Activated CD8-positive, alpha-beta memory T cell treated with anti-CD3 and anti-CD28 coated beads, Interleukin-2, amount 10 ng/mL, durations not matched to agents 7 days and 5 days (primary cell): Measurements from ENCODE around the gene CENPA. TPM values are rescaled to one million over a fixed set of nuclear protein-coding genes. Genes with fewer than 3 reads are reported as not detected.
"Not testable (repeated sequence)": the region's sequence is repeated elsewhere in the genome, so short reads cannot be mapped to it uniquely, and the experiment has no call there.

Source experiments
- ATAC-seq: fragments of 150-1000 bp; cut with Tn5 transposase; one replicate; pipeline ENCODE4 v1.10.0; 2021; ENCODE audit warnings: moderate library complexity
- CTCF ChIA-PET: fragments of 350-600 bp; sonication (Branson Sonifier 250); formaldehyde crosslinking; loops from one replicate; lab custom pipeline; 2021; ENCODE audit warnings: antibody characterized with exemption; lab: Charles Lee
- DNase-seq: peaks from one replicate; pipeline ENCODE4 v3.0.0-alpha.2; 2020
- H3K27ac Mint-ChIP-seq: one replicate; pipeline ENCODE4 v1.8.0; 2021; ENCODE audit warnings: mild to moderate bottlenecking, mixed read lengths
- H3K27me3 Mint-ChIP-seq: one replicate; pipeline ENCODE4 v1.8.0; 2021; ENCODE audit warnings: mixed read lengths
- H3K36me3 Mint-ChIP-seq: one replicate; pipeline ENCODE4 v1.8.0; 2021; ENCODE audit warnings: mild to moderate bottlenecking, mixed read lengths
- H3K4me1 Mint-ChIP-seq: one replicate; pipeline ENCODE4 v1.8.0; 2021; ENCODE audit warnings: mixed read lengths
- H3K4me3 Mint-ChIP-seq: one replicate; pipeline ENCODE4 v1.8.0; 2021; ENCODE audit warnings: mild to moderate bottlenecking, moderate library complexity, mixed read lengths
- H3K9me3 Mint-ChIP-seq: one replicate; pipeline ENCODE4 v1.8.0; 2022; ENCODE audit warnings: low read depth, mixed read lengths
- total RNA-seq, 2 experiments: library from RNA; stranded (reverse); gene quantifications; one replicate each; pipeline ENCODE4 v1.2.3, GENCODE V29; 2021

CENPA gene
- total RNA-seq, 2 experiments from 2014 or later = 51.6 to 58.7 TPM

DNA sequence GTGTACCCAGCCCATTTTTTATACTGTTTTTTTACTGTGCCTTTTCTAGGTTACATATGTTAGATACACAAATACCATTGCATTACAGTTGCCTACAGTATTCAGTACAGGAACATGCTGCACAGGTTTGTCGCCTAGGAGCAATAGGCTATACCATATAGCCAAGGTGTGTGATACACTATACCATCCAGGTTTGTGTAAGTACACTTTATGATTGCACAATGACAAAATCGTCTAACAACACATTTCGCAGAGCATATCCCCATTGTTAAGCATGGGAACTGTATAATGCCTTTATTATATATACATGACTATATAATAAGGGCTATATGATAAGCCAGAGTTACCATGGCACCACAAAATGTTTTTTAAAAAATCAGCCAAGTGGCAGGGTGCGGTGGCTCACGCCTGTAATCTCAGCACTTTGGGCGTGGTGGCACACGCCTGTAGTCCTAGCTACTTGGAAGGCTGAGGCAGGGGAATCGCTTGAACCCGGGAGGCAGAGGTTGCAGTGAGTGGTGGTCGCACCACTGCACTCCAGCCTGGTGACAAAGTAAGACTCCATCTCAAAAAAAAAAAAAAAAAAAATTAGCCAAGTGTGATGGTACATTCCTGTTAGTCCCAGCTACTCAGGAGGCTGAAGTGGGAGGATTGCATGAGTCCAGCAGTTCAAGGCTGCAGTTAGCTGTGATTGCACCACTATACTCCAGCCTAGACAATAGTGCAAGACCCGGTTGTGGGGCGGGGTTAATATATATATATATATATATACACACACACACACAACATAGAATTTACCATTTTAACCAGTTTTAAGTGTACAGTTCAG is 2.8 kb upstream of the CENPA start:
- CTCF ChIA-PET = interaction anchor here (0.9 to 1.1 kb wide), 2 partner anchors 11 to 27 kb away, joined by 3 to 4 read pairs; no protein-coding TSS in a partner anchor
- Mint-ChIP-seq H3K27ac (no peak overlapping the region), H3K27me3 (no peaks in the 10 kb centered on the region), H3K4me3 (no peak overlapping the region), H3K4me1 (peaks cover 19% of the 10 kb centered on the region), H3K36me3 (peaks cover 34% of the 10 kb centered on the region), H3K9me3 (no peaks in the 10 kb centered on the region)
- ATAC-seq (no peak), DNase-seq (no peak)

DNA sequence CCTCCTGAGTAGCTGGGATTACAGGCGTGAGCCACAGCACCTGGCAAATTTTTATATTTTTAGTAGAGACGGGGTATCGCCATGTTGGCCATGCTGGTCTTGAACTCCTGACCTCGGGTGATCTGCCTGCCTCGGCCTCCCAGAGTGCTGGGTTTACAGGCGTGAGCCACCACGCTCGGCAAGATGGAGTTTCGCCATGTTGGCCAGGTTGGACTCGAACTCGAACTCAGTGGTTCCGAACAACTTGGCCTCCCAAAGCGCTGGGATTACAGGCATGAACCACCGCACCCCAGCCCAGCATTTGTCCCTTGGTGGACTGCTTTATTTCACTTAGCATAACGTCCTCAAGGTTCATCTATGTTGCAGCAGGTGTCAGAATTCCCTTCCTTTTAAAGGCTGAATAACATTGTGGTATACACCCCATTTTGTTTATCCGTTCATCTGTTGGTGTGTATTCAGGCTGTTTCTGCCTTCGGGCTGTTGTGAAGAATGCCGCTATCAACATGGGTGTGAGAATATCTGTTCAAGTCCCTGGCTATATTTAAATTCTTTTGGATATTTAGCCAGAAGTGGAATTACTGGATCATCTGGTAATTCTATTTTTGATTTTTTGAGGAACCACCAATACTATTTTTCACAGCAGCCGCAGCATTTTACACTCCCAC is 1.2 kb upstream of the CENPA start:
- DNase-seq (no peak), ATAC-seq (no peak)
- Mint-ChIP-seq H3K9me3 (peaks cover under 1% of the 10 kb centered on the region), H3K27me3 (no peaks in the 10 kb centered on the region), H3K27ac (no peak overlapping the region), H3K36me3 (peaks cover 43% of the 10 kb centered on the region), H3K4me1 (peaks cover 34% of the 10 kb centered on the region), H3K4me3 (peak overlapping the region; percentile 89)
- CTCF ChIA-PET = no interaction called here

DNA sequence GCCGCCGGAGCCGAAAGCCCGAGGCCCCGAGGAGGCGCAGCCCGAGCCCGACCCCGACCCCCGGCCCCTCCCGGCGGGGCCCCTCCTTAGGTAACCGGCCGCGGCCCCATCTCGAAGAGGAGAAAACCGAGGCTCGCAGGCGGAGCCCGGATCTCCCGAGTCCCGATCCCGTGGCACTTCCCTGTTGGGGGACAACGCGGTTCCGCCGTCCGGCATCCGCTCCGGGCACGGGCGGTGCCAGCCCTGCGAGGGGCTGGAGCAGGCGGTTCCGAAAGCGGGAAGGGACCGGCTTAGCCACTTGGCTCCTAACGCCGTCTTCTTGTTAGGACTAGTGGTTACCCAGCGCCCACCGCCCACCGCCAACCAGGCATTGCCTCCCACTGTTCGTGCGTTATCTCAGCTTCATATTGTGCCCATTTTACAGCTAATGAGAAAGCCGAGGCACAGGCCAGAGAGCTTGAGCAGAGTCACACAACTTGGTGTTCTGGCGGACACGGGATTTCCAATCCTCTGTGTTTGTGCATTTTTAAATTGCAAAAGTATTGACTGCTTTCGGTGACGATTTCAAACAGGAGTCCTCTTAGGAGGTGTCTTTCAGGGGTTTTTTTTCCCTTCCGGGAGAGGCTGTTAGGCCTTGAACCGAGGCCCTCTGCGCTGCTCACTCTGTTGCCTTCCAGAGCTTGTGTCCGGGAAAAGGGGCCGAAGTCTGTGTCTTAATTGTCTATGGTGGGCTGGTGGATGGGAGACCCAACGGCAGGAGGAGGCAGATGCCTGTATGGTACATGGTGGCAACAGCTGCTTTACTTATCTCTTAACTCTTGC is 562 bp downstream of the CENPA start:
- Mint-ChIP-seq H3K27me3 (no peaks in the 10 kb centered on the region), H3K36me3 (peaks cover 46% of the 10 kb centered on the region), H3K9me3 (peaks cover 6% of the 10 kb centered on the region), H3K27ac (peak overlapping the region; percentile 86), H3K4me3 (peak overlapping the region; percentile 89), H3K4me1 (peaks cover 39% of the 10 kb centered on the region)
- DNase-seq = peak; percentile 65
- CTCF ChIA-PET = interaction anchor here (1.3 kb wide), 1 partner anchor 60 kb away, joined by 7 read pairs; no protein-coding TSS in a partner anchor
- peak; percentile 27 for ATAC-seq

DNA sequence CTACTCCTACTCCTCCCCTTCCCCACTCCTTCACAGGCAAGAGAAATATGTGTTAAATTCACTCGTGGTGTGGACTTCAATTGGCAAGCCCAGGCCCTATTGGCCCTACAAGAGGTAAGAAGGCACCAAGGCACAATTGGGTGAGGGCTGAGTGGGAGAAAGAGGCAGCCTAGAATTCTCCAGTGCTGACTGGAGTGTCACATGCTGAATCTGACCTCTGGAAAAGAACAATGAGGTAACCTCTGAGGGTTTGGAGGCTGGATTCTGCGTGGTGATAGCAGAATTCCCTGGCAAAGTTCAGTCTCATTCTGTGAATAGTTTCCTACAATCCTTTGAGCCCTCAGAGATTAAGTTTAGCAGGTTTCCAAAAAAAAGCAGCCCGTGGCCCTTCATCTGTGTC is 6.9 kb downstream of the CENPA start:
- Mint-ChIP-seq H3K27me3 (no peaks in the 10 kb centered on the region), H3K4me3 (no peak overlapping the region), H3K36me3 (peaks cover 77% of the 10 kb centered on the region), H3K4me1 (peaks cover 24% of the 10 kb centered on the region), H3K27ac (no peak overlapping the region), H3K9me3 (peaks cover 6% of the 10 kb centered on the region)
- CTCF ChIA-PET = no interaction called here
- no peak for DNase-seq
- no peak for ATAC-seq

DNA sequence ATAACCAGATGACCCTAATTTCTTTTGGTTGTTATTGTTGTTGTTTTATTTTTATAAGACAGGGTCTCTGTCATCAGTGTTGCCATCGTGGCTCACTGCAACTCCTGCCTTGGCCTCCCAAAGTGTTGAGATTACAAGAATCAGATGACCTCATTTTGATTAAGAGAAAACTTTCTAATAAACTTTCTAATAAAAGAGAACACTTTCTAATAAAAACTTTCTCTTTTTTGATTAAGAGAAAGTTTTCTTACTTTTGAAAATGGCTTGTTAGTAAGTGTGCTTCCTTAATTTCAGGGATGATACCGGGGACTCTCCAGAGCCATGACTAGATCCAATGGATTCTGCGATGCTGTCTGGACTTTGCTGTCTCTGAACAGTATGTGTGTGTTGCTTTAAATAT is 7.7 kb downstream of the CENPA start:
- peaks cover 72% of the 10 kb centered on the region for H3K36me3 Mint-ChIP-seq
- CTCF ChIA-PET = no interaction called here

DNA sequence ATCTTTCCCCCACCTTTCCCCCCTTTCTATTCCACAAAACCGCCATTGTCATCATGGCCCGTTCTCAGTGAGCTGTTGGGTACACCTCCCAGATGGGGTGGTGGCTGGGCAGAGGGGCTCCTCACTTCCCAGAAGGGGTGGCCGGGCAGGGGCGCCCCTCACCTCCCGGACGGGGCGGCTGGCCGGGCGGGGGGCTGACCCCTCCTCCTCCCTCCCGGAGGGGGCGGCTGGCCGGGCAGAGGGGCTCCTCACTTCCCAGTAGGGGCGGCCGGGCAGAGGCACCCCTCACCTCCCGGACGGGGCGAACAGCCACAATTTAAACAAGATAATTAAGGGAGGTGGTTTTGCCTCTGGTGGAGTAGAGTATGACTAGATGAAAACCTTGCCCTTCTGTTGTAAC is 9.3 kb downstream of the CENPA start:
- H3K4me3 Mint-ChIP-seq, H3K27me3 Mint-ChIP-seq, H3K9me3 Mint-ChIP-seq, H3K27ac Mint-ChIP-seq, ATAC-seq, DNase-seq, H3K4me1 Mint-ChIP-seq, CTCF ChIA-PET: not testable (repeated sequence)
- H3K36me3 Mint-ChIP-seq = peaks cover 58% of the 10 kb centered on the region

More for the DNA sequence above, 7.7 kb downstream of the CENPA start:
- H3K4me1 Mint-ChIP-seq = peaks cover 16% of the 10 kb centered on the region
- ATAC-seq = no peak
- H3K27me3 Mint-ChIP-seq = no peaks in the 10 kb centered on the region
- H3K9me3 Mint-ChIP-seq = peaks cover 6% of the 10 kb centered on the region
- DNase-seq = no peak
- H3K27ac Mint-ChIP-seq = no peak overlapping the region
- H3K4me3 Mint-ChIP-seq = no peak overlapping the region

DNA sequence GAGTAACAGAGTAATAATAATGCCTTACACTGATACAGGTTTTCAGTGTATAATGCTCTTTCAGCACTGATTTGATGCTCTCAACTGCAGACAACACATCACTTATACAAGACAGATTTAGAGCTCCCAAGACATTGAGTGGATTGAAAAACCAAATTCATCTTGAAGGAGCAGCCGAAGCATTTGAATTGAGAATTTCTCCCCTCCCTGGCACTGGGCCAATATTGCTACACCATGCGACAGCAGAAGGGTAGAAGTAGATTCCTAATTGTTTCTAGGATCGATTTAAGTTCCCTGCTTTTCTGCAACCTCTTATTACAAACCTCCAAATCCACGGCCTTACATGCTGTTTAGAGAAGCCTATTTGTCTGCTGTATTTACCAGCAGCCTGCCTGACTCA is 15.5 kb downstream of the CENPA start:
- H3K36me3 Mint-ChIP-seq = peaks cover 25% of the 10 kb centered on the region
- H3K27ac Mint-ChIP-seq = no peak overlapping the region
- no peaks in the 10 kb centered on the region for H3K4me1 Mint-ChIP-seq
- DNase-seq (no peak), ATAC-seq (no peak)
- no peaks in the 10 kb centered on the region for H3K9me3 Mint-ChIP-seq
- H3K27me3 Mint-ChIP-seq = no peaks in the 10 kb centered on the region
- no peak overlapping the region for H3K4me3 Mint-ChIP-seq
- CTCF ChIA-PET = no interaction called here

DNA sequence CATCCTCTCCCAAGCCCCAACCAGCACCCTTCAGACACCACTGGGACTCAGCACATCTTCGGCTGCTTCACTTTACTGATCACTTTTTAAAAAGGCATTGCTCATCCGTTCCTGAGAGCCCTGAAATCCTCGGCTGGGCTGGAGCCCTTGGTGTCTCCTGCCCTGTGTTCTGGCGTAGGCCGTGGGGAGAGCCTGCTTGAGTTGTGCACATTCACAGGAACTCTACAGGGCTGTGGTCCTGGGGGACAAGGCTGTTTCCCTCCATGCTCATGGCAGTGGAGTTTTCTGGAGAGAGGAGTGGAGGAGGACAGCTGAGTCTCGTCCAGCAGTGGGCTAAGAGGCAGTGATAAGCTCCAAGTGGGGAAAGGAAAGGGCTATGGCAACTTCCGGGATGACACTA is 15.9 kb downstream of the CENPA start:
- no peak for ATAC-seq
- Mint-ChIP-seq H3K27ac (no peak overlapping the region), H3K36me3 (peaks cover 21% of the 10 kb centered on the region), H3K4me3 (no peak overlapping the region), H3K27me3 (no peaks in the 10 kb centered on the region), H3K4me1 (no peaks in the 10 kb centered on the region), H3K9me3 (no peaks in the 10 kb centered on the region)
- CTCF ChIA-PET = no interaction called here
- no peak for DNase-seq

DNA sequence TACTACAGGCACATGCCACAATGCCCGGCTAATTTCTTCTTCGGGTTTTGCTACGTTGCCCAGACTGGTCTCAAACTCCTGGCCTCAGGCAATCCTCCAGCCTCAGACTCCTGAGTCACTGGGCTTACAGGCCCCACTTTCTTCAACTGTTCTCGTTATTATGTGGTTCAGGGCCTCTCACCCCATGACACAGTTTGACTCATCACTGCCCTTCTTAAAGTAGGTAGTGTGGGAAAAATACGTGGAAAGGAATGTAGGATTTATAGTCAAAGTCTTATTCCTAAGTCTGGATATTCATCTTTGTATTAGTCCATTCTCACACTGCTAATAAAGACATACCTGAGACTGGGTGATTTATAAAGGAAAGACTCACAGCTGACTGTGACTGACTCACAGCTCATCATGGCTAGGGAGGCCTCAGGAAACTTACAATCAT is 19.4 kb downstream of the CENPA start:
- H3K9me3 Mint-ChIP-seq = no peaks in the 10 kb centered on the region
- no peak overlapping the region for H3K4me3 Mint-ChIP-seq
- H3K36me3 Mint-ChIP-seq = peaks cover 7% of the 10 kb centered on the region
- ATAC-seq (no peak), DNase-seq (no peak)
- H3K27ac Mint-ChIP-seq = no peak overlapping the region
- peaks cover 5% of the 10 kb centered on the region for H3K4me1 Mint-ChIP-seq
- CTCF ChIA-PET = no interaction called here
- H3K27me3 Mint-ChIP-seq = peaks cover 7% of the 10 kb centered on the region

DNA sequence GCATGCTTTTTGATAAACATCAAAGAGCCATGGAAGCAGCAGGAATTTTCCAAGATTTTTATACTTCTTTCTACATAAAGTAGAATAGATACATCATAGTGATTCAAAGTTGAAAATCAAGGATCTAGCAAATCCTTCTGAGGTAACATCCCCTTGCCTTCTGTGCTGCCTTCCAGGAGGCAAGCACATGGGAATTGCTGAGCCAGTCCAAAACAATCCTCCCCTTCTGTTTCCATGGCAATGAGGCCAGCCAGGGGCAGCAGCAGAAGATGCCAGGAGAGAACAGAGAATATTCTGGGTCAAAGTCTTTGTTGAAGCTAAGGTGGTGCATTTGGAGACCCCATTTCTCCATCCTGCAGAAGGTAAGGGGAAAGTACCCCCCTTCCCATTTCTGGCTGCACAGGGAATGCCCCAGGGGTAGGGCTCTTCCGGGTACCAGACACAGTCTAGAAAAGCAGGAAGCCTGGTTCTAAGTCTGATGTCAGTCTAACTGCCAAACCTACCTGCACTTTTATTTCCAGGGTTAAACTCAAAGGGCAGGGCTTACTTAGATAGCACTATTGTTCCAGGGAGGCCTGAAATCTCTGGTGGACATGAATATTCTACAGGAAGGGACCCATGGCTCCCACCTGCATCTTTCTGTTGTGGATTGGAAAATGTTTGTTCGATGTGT is 22.1 kb downstream of the CENPA start:
- CTCF ChIA-PET = no interaction called here
- Mint-ChIP-seq H3K36me3 (no peaks in the 10 kb centered on the region), H3K4me1 (peaks cover 8% of the 10 kb centered on the region), H3K27me3 (peaks cover 17% of the 10 kb centered on the region), H3K9me3 (no peaks in the 10 kb centered on the region), H3K4me3 (no peak overlapping the region), H3K27ac (no peak overlapping the region)
- DNase-seq (no peak), ATAC-seq (no peak)

DNA sequence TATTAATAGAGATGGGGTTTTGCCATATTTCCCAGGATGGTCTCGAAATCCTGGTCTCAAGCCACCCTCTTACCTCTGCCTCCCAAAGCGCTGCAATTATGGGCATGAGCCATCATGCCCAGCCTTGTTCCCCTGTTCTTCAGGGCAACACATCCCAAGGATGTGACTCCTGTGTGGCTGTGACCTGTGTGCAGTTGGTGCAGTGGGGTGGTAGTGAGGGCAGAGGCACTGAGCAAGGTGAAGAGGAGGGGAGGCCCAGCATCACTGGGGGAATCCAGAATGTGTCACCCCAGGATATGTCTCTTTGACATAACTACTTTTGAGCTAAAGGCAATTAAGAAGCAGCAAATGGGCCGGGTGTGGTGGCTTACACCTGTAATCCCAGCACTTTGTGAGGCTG is 23.4 kb downstream of the CENPA start:
- no peak overlapping the region for H3K4me3 Mint-ChIP-seq
- H3K9me3 Mint-ChIP-seq = no peaks in the 10 kb centered on the region
- H3K4me1 Mint-ChIP-seq = peaks cover 8% of the 10 kb centered on the region
- DNase-seq (no peak), ATAC-seq (no peak)
- H3K27ac Mint-ChIP-seq = no peak overlapping the region
- H3K36me3 Mint-ChIP-seq = no peaks in the 10 kb centered on the region
- CTCF ChIA-PET = interaction anchor here (1.0 to 1.3 kb wide), 2 partner anchors 26 to 37 kb away, joined by 3 to 4 read pairs; no protein-coding TSS in a partner anchor
- H3K27me3 Mint-ChIP-seq = peaks cover 17% of the 10 kb centered on the region

DNA sequence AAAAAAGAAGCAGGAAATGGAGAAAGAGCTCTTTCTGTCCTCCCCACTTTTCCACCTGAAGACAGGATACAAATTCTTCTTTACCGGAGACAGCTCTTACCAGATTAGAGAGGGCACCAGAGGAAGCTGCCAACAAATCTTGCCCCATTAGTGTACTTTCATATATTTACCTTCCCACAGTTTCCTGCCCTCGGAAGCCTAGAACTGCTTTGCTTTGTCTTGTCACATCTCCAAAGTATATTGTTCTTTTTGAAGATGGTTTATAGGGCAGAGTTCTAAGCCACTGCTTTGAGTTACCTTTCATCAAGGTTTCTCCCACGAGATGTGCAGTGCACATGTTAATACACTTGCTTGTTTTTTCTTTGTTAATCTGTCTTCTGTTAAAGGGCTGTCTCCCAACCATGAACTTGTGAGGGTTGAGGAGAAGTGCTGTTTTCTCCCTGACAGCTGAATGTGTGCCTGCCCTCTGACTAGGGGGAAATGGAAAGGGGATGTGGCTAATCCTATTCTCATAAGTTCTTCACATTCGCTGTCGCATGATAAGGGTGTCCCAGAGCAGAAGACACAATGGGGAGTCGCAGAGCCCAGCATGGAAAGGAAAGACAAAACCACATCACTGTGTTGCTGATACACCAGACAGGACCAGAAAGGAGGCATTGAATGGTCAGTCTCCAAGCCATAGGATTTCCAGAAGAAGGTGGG is 24.2 kb downstream of the CENPA start:
- Mint-ChIP-seq H3K4me1 (peaks cover 8% of the 10 kb centered on the region), H3K36me3 (no peaks in the 10 kb centered on the region), H3K9me3 (no peaks in the 10 kb centered on the region), H3K27ac (no peak overlapping the region), H3K27me3 (peaks cover 17% of the 10 kb centered on the region), H3K4me3 (no peak overlapping the region)
- ATAC-seq (no peak), DNase-seq (no peak)
- CTCF ChIA-PET = interaction anchor here (1.3 kb wide), 1 partner anchor 27 kb away, joined by 4 read pairs; no protein-coding TSS in a partner anchor
